H9 (cell line): ENCODE measurements around the gene SLC10A4. TPM values are rescaled to one million over a fixed set of nuclear protein-coding genes. Genes with fewer than 3 reads are reported as not detected.
A peak's percentile ranks its signal among the peaks of the same experiment; 100 is the strongest.

Experiments used
- DNase-seq: peaks from one replicate; pipeline ENCODE4 v3.0.0-alpha.2; 2017
- H2AFZ ChIP-seq: one replicate; pipeline ENCODE4 v1.6.1; 2013; ENCODE audit warnings: mild to moderate bottlenecking, low read length, control low read depth, moderate library complexity
- H2AK5ac ChIP-seq: 2 replicates; pipeline ENCODE4 v1.6.1; 2013; ENCODE audit warnings: low read length, control low read depth, mixed read lengths; ENCODE audit not compliant: insufficient read length
- H2BK120ac ChIP-seq: one replicate; pipeline ENCODE4 v1.6.1; 2013; ENCODE audit warnings: low read depth, mild to moderate bottlenecking, low read length, control low read depth, inconsistent platforms; ENCODE audit not compliant: poor library complexity, severe bottlenecking
- H2BK12ac ChIP-seq: 2 replicates; pipeline ENCODE4 v1.6.1; 2013; ENCODE audit warnings: low read length, control low read depth, mixed read lengths, low read depth; ENCODE audit not compliant: insufficient read length
- H2BK15ac ChIP-seq: 2 replicates; pipeline ENCODE4 v1.6.1; 2013; ENCODE audit warnings: low read depth, low read length, control low read depth
- H2BK20ac ChIP-seq: one replicate; pipeline ENCODE4 v1.6.1; 2013; ENCODE audit warnings: low read depth, mild to moderate bottlenecking, low read length, control low read depth, inconsistent platforms; ENCODE audit not compliant: poor library complexity, severe bottlenecking
- H2BK5ac ChIP-seq: 2 replicates; pipeline ENCODE4 v1.6.1; 2013; ENCODE audit warnings: low read length, control low read depth, mixed read lengths; ENCODE audit not compliant: insufficient read length
- H3K14ac ChIP-seq: 2 replicates; pipeline ENCODE4 v1.6.1; 2013; ENCODE audit warnings: low read length, control low read depth; ENCODE audit not compliant: insufficient read depth
- H3K18ac ChIP-seq: 2 replicates; pipeline ENCODE4 v1.6.1; 2013; ENCODE audit warnings: low read depth, mild to moderate bottlenecking, mixed read lengths, low read length, control low read depth; ENCODE audit not compliant: insufficient read length
- H3K23ac ChIP-seq: 2 replicates; pipeline ENCODE4 v1.6.1; 2013; ENCODE audit warnings: low read length, control low read depth, mixed read lengths, low read depth; ENCODE audit not compliant: insufficient read length
- H3K23me2 ChIP-seq: 2 replicates; pipeline ENCODE4 v1.6.1; 2013; ENCODE audit warnings: low read depth, mild to moderate bottlenecking, mixed read lengths, low read length, control low read depth; ENCODE audit not compliant: insufficient read length, poor library complexity, severe bottlenecking
- H3K27ac ChIP-seq: 2 replicates; pipeline ENCODE4 v1.5.1; 2013; ENCODE audit warnings: low read length, control low read depth, mixed read lengths, low read depth; ENCODE audit not compliant: insufficient read length
- H3K27me3 ChIP-seq: 2 replicates; pipeline ENCODE4 v1.6.1; 2013; ENCODE audit warnings: low read length, control low read depth, inconsistent platforms; ENCODE audit not compliant: insufficient read depth
- H3K4ac ChIP-seq: 2 replicates; pipeline ENCODE4 v1.6.1; 2013; ENCODE audit warnings: low read depth, mild to moderate bottlenecking, control low read depth, inconsistent platforms, low read length, moderate library complexity
- H3K4me1 ChIP-seq: 2 replicates; pipeline ENCODE4 v1.6.1; 2013; ENCODE audit warnings: low read length, control low read depth, inconsistent platforms; ENCODE audit not compliant: insufficient read depth
- H3K4me2 ChIP-seq: 2 replicates; pipeline ENCODE4 v1.6.1; 2013; ENCODE audit warnings: low read length, control low read depth, mixed read lengths; ENCODE audit not compliant: insufficient read length, insufficient read depth
- H3K56ac ChIP-seq: 2 replicates; pipeline ENCODE4 v1.6.1; 2013; ENCODE audit warnings: low read depth, mild to moderate bottlenecking, mixed read lengths, low read length, control low read depth; ENCODE audit not compliant: insufficient read length
- H3K79me1 ChIP-seq: 2 replicates; pipeline ENCODE4 v1.6.1; 2013; ENCODE audit warnings: low read depth, mild to moderate bottlenecking, moderate library complexity, low read length, control low read depth, inconsistent platforms; ENCODE audit not compliant: insufficient read depth, poor library complexity, severe bottlenecking
- H3K79me2 ChIP-seq: 2 replicates; pipeline ENCODE4 v1.6.1; 2013; ENCODE audit warnings: low read length, control low read depth, inconsistent platforms; ENCODE audit not compliant: insufficient read depth
- H3K9ac ChIP-seq: 2 replicates; pipeline ENCODE4 v1.6.1; 2013; ENCODE audit warnings: low read length, control low read depth, mixed read lengths; ENCODE audit not compliant: insufficient read length; ENCODE audit errors: extremely low read depth
- H3K9me3 ChIP-seq: one replicate; pipeline ENCODE4 v1.6.1; 2013; ENCODE audit warnings: low read depth, low read length, inconsistent platforms; ENCODE audit not compliant: control insufficient read depth
- H3T11ph ChIP-seq: one replicate; pipeline ENCODE4 v1.6.1; 2013; ENCODE audit warnings: mild to moderate bottlenecking, low read length, control low read depth, inconsistent platforms
- H4K20me1 ChIP-seq: one replicate; pipeline ENCODE4 v1.6.1; 2013; ENCODE audit not compliant: control insufficient read depth, insufficient read length, insufficient read depth
- H4K5ac ChIP-seq: 2 replicates; pipeline ENCODE4 v1.6.1; 2013; ENCODE audit warnings: low read depth, mild to moderate bottlenecking, mixed read lengths, low read length, control low read depth; ENCODE audit not compliant: insufficient read length
- H4K8ac ChIP-seq: replicated peaks from 2 replicates; pipeline ENCODE4 v1.6.1; 2013; ENCODE audit warnings: low read length, control low read depth, mixed read lengths, low read depth; ENCODE audit not compliant: insufficient read length
- H4K91ac ChIP-seq: 2 replicates; pipeline ENCODE4 v1.6.1; 2013; ENCODE audit warnings: low read depth, mild to moderate bottlenecking, moderate library complexity, mixed read lengths, low read length, control low read depth; ENCODE audit not compliant: insufficient read length
- H3K27ac Mint-ChIP-seq, 3 experiments: 2 replicates in 2 of 3; 3 replicates in 1 of 3; pipeline ENCODE4 v1.8.0; 2020 to 2021; ENCODE audit warnings: mixed read lengths in 3 of 3, mild to moderate bottlenecking in 1 of 3, moderate library complexity in 1 of 3
- H3K27me3 Mint-ChIP-seq: 2 replicates; pipeline ENCODE4 v1.8.0; 2021; ENCODE audit warnings: low read depth, mild to moderate bottlenecking, moderate library complexity, mixed read lengths
- H3K36me3 Mint-ChIP-seq, 3 experiments: 2 replicates in 2 of 3; 3 replicates in 1 of 3; pipeline ENCODE4 v1.8.0; 2020 to 2021; ENCODE audit warnings: low read depth in 3 of 3, mixed read lengths in 3 of 3; ENCODE audit not compliant: insufficient read depth in 1 of 3
- H3K4me1 Mint-ChIP-seq, 2 experiments: 2 replicates each; pipeline ENCODE4 v1.8.0; 2020; ENCODE audit warnings: mixed read lengths in 2 of 2
- H3K4me3 Mint-ChIP-seq, 2 experiments: 2 replicates in 1 of 2; 3 replicates in 1 of 2; pipeline ENCODE4 v1.8.0; 2020 to 2021; ENCODE audit warnings: mild to moderate bottlenecking in 2 of 2, mixed read lengths in 2 of 2, moderate library complexity in 1 of 2
- H3K9me3 Mint-ChIP-seq, 2 experiments: 2 replicates in 1 of 2; 3 replicates in 1 of 2; pipeline ENCODE4 v1.8.0; 2020; ENCODE audit warnings: mild to moderate bottlenecking in 2 of 2, mixed read lengths in 2 of 2, moderate library complexity in 1 of 2
- CTCF ChIP-seq: fragments of 200-600 bp; sonication (generic); conservative IDR thresholded peaks from 3 replicates; pipeline ENCODE4 v1.8.0; 2021; ENCODE audit warnings: antibody characterized with exemption, mild to moderate bottlenecking
- WGBS: extraction: QIAGEN DNeasy Blood & Tissue Kit; methylation state at CpG from one replicate; pipeline ENCODE4 v1.1.7; 2013; ENCODE audit warnings: missing lambda C conversion rate, low lambda C conversion rate, mixed read lengths; ENCODE audit not compliant: insufficient read length; ENCODE audit errors: extremely low coverage; 5-methylcytosine and 5-hydroxymethylcytosine counted together
- total RNA-seq: library from RNA; stranded (reverse); gene quantifications from 2 replicates; pipeline ENCODE4 v1.2.1, GENCODE V29; 2021

SLC10A4 gene
- total RNA-seq, 1 experiment from 2014 or later: 1.7 TPM

DNA sequence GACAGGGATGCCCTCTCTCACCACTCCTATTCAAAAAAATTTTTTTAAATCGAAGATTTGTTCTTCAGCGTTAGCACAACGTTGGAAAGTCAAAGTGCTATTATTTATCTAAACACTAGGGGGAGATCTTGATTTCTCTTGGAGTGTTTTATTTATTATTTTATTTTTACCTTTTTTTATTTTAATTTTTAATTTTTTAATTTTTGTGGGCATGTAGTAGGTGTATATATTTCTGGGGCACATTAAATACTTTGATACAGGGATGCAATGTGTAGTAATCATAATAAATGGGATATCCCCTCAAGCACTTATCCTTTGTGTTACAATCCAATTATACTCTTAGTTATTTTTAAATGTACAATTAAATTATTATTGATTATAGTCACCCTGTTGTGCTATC lies 37.4 kb upstream of the SLC10A4 start:
- H3K4me2 ChIP-seq: no peak overlapping the region
- H3K27me3 ChIP-seq: no peaks in the 10 kb centered on the region
- H3K23me2 ChIP-seq: no peaks in the 10 kb centered on the region
- H2AFZ ChIP-seq: no peak overlapping the region
- no peak for DNase-seq
- no peaks in the 10 kb centered on the region for H3K27me3 Mint-ChIP-seq
- no peak overlapping the region for H4K91ac ChIP-seq
- no peak overlapping the region for H2BK12ac ChIP-seq
- no peak overlapping the region for H3K56ac ChIP-seq
- peak; percentile 73 for TF ChIP-seq CTCF
- H2BK5ac ChIP-seq: no peak overlapping the region
- no peaks in the 10 kb centered on the region for H3K79me1 ChIP-seq
- H4K8ac ChIP-seq: no peak overlapping the region
- no peaks in the 10 kb centered on the region for H3K9me3 Mint-ChIP-seq
- H4K5ac ChIP-seq: no peak overlapping the region
- H3K4me1 Mint-ChIP-seq: peaks cover 0 to 3% of the 10 kb centered on the region in 2 experiments; a peak in 1 of 4 replicates
- H3K14ac ChIP-seq: no peak overlapping the region
- H3K79me2 ChIP-seq: no peaks in the 10 kb centered on the region
- H3K4me3 Mint-ChIP-seq: no peak overlapping the region
- no peak overlapping the region for H2BK20ac ChIP-seq
- H2BK120ac ChIP-seq: no peak overlapping the region
- H3K36me3 Mint-ChIP-seq: no peaks in the 10 kb centered on the region
- no peaks in the 10 kb centered on the region for H3K9me3 ChIP-seq
- H3K4ac ChIP-seq: no peak overlapping the region
- no peak overlapping the region for H2AK5ac ChIP-seq
- H4K20me1 ChIP-seq: no peaks in the 10 kb centered on the region
- WGBS: no CpG with 5 or more reads among the region's 3 CpGs
- no peak overlapping the region for H3K9ac ChIP-seq
- H3T11ph ChIP-seq: no peak overlapping the region
- H3K18ac ChIP-seq: no peak overlapping the region
- H2BK15ac ChIP-seq: no peak overlapping the region
- H3K23ac ChIP-seq: no peak overlapping the region
- no peak overlapping the region for H3K27ac ChIP-seq
- no peak overlapping the region for H3K27ac Mint-ChIP-seq
- H3K4me1 ChIP-seq: no peaks in the 10 kb centered on the region
